GM13976 (cell line): ENCODE measurements around the gene CLIP1.

ENCODE experiments used
- DNase-seq: peaks from one replicate; pipeline ENCODE4 v3.0.0; 2012; ENCODE audit warnings: low spot score
- in situ Hi-C: fragments of 300-500 bp; cut with MboI; formaldehyde crosslinking; loops from one replicate; pipeline ENCODE4 v1.12.0; 2022; ENCODE audit warnings: low sequenced_read_pairs, mixed read lengths, inconsistent platforms; ENCODE audit not compliant: unreplicated experiment
- TF ChIP-seq, protein P1 (sequence below): IDR thresholded peaks from 2 replicates; pipeline ENCODE4 v1.5.1; 2012; ENCODE audit warnings: borderline replicate concordance, mild to moderate bottlenecking; ENCODE audit not compliant: insufficient read depth; ENCODE audit errors: extremely low read depth, missing control alignments, control extremely low read depth

CLIP1 gene

GRCh38 chr12:122413516-122414404 is 8.7 kb downstream of the CLIP1 start:
- TF ChIP-seq, protein P1, sequence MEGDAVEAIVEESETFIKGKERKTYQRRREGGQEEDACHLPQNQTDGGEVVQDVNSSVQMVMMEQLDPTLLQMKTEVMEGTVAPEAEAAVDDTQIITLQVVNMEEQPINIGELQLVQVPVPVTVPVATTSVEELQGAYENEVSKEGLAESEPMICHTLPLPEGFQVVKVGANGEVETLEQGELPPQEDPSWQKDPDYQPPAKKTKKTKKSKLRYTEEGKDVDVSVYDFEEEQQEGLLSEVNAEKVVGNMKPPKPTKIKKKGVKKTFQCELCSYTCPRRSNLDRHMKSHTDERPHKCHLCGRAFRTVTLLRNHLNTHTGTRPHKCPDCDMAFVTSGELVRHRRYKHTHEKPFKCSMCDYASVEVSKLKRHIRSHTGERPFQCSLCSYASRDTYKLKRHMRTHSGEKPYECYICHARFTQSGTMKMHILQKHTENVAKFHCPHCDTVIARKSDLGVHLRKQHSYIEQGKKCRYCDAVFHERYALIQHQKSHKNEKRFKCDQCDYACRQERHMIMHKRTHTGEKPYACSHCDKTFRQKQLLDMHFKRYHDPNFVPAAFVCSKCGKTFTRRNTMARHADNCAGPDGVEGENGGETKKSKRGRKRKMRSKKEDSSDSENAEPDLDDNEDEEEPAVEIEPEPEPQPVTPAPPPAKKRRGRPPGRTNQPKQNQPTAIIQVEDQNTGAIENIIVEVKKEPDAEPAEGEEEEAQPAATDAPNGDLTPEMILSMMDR, result no peak
- in situ Hi-C loops, result no loop called here
- DNase-seq, result no peak

DNA sequence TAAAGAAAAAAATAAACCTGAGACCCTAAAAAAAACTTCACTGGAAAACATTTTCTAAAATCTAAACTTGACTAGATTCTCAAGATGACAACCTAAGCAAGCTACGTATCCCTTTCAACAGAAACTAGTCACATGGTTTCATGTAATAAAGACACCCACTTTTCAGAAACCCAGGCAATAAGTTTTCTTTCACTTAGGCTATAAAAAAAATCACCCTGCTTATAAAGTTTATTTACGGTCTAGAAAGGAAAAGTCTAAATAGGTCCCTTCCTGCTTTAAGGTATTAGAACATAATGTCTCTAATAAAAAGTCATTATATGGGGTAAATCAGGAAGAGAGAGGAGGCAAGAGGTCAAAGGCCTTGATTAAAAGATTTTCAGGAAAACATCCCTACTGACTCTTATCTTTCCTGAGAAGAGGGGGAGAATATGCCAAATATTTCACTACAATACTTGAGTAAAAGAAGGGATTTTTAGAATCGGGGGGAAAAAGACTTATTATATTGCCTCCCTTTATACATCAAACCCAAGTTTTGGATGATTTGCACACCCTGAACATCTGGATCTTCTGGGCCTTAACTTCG is 9.5 kb downstream of the CLIP1 start:
- in situ Hi-C loops, result no loop called here
- TF ChIP-seq, protein P1, result no peak
- DNase-seq, result peak; percentile 64

DNA sequence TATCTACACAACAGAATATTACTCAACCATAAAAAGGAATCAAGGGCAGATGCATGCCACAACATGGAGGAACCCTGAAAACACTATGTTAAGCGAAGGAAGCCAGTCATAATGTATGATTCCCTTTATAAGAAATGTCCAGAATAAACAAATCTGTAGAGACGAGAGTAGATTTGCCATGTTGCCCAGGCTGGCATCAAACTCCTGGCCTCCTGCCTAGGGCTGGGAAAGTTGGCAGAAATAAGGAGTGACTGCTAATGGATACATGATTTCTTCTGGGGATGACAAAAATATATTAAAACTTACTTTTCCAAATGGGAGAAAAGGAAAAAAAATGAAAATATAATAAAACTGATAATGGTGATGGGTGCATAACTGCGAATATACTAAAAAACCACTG is 10.9 kb downstream of the CLIP1 start:
- DNase-seq, result no peak
- TF ChIP-seq, protein P1, result no peak
- in situ Hi-C loops, result no loop called here

DNA sequence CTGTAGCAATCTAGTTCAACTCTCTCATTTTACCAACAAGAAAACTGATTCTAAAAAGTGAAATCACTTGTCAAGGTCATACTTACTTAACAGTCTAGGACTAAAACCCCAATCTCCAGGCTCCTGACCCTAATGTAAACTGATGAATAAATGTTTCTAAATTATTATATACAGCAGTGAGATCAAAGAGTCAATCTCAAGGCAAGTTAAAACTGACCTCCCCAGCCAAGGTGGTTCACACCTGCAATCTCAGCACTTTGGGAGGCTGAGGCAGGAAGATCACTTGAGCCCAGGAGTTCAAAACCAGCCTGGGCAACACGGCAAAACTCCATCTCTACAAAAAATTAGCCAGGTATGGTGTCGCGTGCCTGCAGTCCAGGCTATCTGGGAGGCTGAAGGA is 15.3 kb downstream of the CLIP1 start:
- TF ChIP-seq, protein P1, result no peak
- in situ Hi-C loops, result no loop called here
- DNase-seq, result no peak

- no peak for DNase-seq
- TF ChIP-seq, protein P1, result no peak
- in situ Hi-C loops, result no loop called here
Observed at GRCh38 chr12:122406701-122407164, 15.7 kb downstream of the CLIP1 start.

DNA sequence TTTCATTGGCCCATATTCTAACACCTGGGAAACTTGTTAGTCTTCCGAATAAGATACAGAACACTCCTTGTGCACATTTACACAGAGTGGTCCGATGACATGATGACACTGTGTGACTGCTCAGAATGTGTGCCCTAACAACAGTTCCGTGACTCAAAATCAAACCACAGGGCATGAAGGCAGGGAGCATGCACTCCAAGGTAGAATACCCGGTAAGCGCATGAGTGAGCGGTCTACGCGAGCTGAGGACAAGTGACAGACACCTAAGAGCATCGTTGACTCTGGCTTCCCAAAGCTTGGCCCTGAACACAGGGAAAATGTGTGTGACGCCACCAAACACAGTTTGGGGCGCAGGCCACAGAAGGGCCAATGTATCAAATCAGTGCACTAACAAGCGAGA is 18.6 kb downstream of the CLIP1 start:
- in situ Hi-C loops, result no loop called here
- DNase-seq, result no peak
- TF ChIP-seq, protein P1, result no peak
